Measurements from ENCODE around the gene RAC2.

Gene RAC2

DNA sequence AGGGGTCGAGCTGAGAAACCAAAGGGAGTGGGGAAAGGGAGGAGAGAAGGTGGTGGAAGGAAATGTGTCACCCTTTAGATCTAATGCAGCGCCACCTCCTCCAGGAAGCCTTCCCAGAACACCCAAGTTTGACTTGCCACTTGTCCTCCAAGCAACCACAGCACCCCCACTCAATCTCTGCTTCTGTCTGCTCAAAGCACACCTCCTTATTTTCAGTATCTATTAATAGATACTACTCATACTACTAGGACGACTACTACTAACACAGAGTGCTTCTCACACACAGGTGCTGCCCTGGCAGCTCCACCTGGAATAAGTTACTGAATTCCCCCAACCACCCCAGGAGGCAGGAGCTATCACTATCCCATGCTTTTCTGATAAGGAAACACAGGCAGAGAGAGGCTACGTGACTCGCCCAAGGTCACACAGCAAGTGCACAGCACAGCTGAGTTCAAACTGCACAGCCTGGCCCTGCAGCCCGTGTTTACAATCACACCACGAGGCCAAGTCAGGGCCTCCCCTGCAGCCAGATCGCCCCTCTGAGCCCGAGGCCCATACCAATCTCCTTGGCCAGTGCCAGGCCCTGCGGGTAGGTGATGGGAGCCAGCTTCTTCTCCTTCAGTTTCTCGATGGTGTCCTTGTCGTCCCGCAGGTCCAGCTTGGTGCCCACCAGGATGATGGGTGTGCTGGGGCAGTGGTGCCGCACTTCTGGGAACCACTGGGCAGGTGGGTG, 13.2 kb downstream of the RAC2 start:
- TF ChIP-seq, protein P1, sequence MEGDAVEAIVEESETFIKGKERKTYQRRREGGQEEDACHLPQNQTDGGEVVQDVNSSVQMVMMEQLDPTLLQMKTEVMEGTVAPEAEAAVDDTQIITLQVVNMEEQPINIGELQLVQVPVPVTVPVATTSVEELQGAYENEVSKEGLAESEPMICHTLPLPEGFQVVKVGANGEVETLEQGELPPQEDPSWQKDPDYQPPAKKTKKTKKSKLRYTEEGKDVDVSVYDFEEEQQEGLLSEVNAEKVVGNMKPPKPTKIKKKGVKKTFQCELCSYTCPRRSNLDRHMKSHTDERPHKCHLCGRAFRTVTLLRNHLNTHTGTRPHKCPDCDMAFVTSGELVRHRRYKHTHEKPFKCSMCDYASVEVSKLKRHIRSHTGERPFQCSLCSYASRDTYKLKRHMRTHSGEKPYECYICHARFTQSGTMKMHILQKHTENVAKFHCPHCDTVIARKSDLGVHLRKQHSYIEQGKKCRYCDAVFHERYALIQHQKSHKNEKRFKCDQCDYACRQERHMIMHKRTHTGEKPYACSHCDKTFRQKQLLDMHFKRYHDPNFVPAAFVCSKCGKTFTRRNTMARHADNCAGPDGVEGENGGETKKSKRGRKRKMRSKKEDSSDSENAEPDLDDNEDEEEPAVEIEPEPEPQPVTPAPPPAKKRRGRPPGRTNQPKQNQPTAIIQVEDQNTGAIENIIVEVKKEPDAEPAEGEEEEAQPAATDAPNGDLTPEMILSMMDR (IDR thresholded peaks at IDR 0.05; ENCODE audit: low read depth, low read length): no peak
- DNase-seq (ENCODE audit: low read depth in 2 of 2): no peak
- no peak overlapping the region for H3K4me3 ChIP-seq (replicated peaks in 1 of 2; ENCODE audit: low read depth in 2 of 2, low read length in 2 of 2)

DNA sequence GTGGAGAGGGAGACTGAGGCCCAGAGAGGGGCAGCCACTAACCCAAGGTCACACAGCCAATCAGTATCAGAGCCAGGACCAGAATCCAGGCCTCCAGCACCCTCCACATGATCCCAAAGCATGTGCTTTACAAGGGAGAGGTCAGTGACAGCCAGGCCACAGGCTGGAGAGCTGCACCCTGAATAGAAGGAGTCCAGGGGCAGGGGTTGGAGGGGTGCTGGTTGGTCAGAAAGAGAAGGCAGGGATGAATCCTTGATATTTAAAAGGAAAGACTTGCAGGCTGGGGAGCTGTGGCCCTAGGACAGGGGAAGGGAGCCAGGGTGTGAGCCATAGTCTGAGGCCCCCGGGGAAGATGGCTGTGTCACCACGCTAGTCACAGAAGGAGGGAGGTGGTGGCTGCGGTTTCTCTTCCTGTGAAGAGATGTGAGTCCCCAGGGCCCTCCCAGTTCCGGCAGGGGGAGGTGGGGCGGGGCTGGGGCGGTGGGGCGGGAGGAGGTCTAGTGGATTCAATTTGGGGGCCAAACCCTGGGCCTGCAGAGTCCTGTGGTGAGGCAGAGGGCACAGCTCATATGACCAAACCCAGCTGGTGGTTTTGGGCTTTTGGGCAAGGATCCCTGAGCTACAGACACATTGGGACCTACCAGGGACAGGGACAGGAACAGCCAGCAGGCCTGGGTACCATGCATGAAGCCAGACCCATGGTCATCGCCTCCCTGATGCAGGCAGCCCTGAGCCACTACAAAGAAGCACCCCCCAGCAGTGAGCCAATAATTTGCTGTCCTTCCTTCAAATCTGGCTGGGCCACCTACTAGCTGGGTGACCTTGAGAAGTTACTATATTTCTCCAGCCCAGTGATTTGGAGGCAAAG, 14.0 kb downstream of the RAC2 start:
- peak; percentile 34 to 74 for DNase-seq (ENCODE audit: low read depth in 2 of 2)
- TF ChIP-seq, protein P1 (IDR thresholded peaks at IDR 0.05; ENCODE audit: low read depth, low read length): no peak
- no peak overlapping the region for H3K4me3 ChIP-seq (replicated peaks in 1 of 2; ENCODE audit: low read depth in 2 of 2, low read length in 2 of 2)

DNA sequence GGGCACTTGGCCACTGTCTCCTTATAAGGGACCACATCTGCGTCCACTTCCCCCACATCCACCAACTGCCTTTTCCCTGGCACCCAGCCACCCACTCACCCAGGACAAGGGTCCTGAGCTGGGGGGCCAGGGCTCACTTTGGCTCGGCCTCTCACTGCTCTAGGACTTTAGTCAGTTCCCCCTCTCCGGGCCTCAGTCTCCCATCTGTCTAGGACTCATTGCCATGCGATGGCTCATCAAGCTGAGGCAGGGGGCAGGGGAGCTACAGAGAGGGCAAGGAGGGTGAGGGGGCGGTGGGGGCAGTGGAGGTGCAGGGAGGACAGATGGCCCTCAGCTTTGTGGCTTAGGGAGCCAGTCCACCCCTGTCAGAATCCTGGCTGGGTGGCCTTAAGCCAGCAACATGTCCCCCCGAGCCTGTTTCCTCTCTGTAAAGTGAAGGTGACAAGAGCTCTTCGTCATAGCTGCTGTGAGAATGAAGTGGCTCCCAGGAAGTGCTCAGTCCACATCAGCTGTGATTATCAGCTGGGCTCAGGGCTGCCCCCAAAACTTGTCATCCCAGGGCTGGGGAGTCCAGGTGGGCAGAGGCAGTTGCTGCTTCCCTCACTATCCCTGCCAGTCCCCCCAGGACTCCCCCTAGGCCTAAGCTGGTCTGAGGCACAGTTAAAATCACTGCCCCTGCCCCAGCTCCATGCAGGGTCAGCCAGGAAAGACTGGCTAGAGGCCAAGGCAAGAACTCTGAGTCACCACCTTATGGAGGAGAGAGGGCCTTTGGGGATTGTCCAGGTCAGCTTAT, 14.9 kb downstream of the RAC2 start:
- no peak overlapping the region for H3K4me3 ChIP-seq (replicated peaks in 1 of 2; ENCODE audit: low read depth in 2 of 2, low read length in 2 of 2)
- TF ChIP-seq, protein P1 (IDR thresholded peaks at IDR 0.05; ENCODE audit: low read depth, low read length): no peak
- DNase-seq (ENCODE audit: low read depth in 2 of 2): peak; percentile 91 to 92

DNA sequence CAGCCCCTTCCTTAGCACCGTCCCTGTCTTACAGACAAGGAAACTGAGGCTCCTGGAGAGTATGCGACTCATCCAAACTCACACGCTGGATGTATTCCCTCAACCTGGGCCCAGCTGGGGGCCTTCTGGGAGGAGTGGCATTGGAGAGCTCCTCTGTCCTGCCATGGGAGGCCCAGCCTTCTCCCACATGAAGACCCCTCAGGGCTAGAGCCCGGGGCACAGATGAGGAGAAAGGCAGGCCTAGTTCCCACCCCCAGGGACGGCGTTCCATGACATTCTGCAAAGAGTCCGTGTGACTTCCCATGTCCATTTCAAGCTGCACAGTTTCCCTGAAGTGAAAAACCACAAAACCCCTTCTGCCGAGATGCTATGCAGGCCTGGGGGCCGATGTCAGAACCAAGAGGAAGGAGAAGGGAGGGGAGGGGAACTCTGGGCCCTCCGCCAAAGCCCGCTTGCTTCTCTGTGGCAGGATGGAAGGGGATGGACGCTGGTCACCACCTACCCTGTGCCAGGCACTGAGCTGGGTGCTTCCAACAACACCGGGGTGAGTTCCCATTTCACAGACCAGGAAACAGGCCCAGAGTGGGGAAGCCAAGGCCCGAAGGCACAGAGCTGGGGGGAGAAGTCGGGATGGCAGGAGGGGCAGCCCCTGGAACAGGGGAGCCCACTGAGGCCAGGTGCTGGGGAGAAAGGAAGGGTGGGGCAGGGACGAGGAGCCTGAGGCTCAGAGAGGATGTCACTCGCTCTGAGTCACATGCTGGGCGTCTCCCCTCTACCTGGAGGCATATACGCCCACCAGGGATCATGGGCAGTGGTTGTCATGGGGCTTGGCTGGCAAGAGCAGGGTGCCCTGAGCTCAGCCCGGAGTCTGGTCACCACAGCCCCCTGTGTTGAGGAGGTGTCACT, 15.7 kb downstream of the RAC2 start:
- TF ChIP-seq, protein P1 (IDR thresholded peaks at IDR 0.05; ENCODE audit: low read depth, low read length): no peak
- peak in 1 of 2 donors; percentile 74 for DNase-seq (ENCODE audit: low read depth in 2 of 2)
- no peak overlapping the region for H3K4me3 ChIP-seq (replicated peaks in 1 of 2; ENCODE audit: low read depth in 2 of 2, low read length in 2 of 2)

DNA sequence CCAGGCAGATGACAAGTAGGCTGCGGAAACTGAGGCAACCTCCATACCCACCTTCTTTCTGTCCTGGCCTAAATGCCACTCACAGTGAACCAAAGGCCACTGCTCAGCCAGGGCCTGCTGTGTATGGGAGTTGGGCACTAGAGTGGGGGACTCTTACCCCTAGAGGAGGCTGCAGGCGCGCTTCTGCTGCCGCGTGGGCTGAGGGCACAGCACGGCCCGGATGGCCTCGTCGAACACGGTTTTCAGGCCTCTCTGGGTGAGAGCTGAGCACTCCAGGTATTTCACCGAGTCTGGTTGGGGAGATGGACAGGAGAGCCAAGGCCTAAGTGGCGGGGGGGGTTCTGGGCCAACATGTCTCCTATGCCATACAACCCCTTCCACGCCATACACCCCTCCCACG, 17.6 kb downstream of the RAC2 start:
- DNase-seq (ENCODE audit: low read depth in 2 of 2): no peak
- TF ChIP-seq, protein P1 (IDR thresholded peaks at IDR 0.05; ENCODE audit: low read depth, low read length): no peak
- no peak overlapping the region for H3K4me3 ChIP-seq (replicated peaks in 1 of 2; ENCODE audit: low read depth in 2 of 2, low read length in 2 of 2)

DNA sequence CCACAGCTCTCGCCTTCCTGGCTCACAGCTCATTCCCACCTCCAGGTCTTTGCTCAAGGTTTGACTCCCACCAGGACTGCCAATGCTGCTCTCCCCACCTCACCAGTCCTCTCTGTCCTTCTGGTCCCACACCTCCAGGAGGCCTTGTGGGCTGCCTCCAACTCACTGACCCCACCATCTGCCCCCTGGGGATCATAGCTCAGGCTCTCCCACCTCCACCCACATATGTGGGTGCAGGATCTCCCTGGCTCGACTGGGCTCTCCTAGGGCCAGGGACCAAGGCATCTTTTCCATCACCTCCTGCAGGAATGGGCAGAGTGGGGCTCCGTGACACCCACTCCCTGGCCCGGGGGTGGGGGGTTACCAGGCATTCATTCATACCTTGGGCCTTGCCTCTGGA, 18.0 kb downstream of the RAC2 start:
- TF ChIP-seq, protein P1 (IDR thresholded peaks at IDR 0.05; ENCODE audit: low read depth, low read length): no peak
- H3K4me3 ChIP-seq (replicated peaks in 1 of 2; ENCODE audit: low read depth in 2 of 2, low read length in 2 of 2): no peak overlapping the region
- no peak for DNase-seq (ENCODE audit: low read depth in 2 of 2)
